GDM1 (cell line): Measurements from ENCODE around the gene INO80D.
A peak's percentile ranks its signal among the peaks of the same experiment; 100 is the strongest.
"Not testable (repeated sequence)": the region's sequence is repeated elsewhere in the genome, so short reads cannot be mapped to it uniquely, and the experiment has no call there.

Experiments used
- DNase-seq: peaks from one replicate; lab custom pipeline; 2025; lab: John Stamatoyannopoulos, UW

INO80D gene

GRCh38 chr2:205976934-205977659 lies 108.9 kb downstream of the INO80D start:
- DNase-seq, result not testable (repeated sequence)

- no peak for DNase-seq
These were observed 109.7 kb downstream of the INO80D start for GRCh38 chr2:205976120-205976814.

- DNase-seq, result no peak
These were observed 110.7 kb downstream of the INO80D start for GRCh38 chr2:205975082-205975949.

GRCh38 chr2:205972113-205972512 lies 113.9 kb downstream of the INO80D start:
- DNase-seq, result no peak

- no peak for DNase-seq
These were observed 115.6 kb downstream of the INO80D start for GRCh38 chr2:205970348-205970747.

GRCh38 chr2:205969584-205969983 lies 116.4 kb downstream of the INO80D start:
- DNase-seq, result no peak

- no peak for DNase-seq
These were observed 118.4 kb downstream of the INO80D start for GRCh38 chr2:205967391-205968075.

GRCh38 chr2:205965707-205966106 lies 120.3 kb downstream of the INO80D start:
- DNase-seq, result no peak

GRCh38 chr2:205964111-205964761 lies 121.7 kb downstream of the INO80D start:
- no peak for DNase-seq

- DNase-seq, result no peak
These were observed 126.5 kb downstream of the INO80D start for GRCh38 chr2:205959521-205959920.

GRCh38 chr2:205957452-205958154 lies 128.4 kb downstream of the INO80D start:
- no peak for DNase-seq

GRCh38 chr2:205954707-205955106 lies 131.3 kb downstream of the INO80D start:
- no peak for DNase-seq

GRCh38 chr2:205952282-205952681 lies 133.7 kb downstream of the INO80D start:
- no peak for DNase-seq

GRCh38 chr2:205948883-205949282 lies 137.1 kb downstream of the INO80D start:
- DNase-seq, result no peak

GRCh38 chr2:205948496-205948837 lies 137.5 kb downstream of the INO80D start:
- DNase-seq, result no peak

GRCh38 chr2:205947621-205948495 lies 138.1 kb downstream of the INO80D start:
- peak; percentile 14 for DNase-seq

- DNase-seq, result no peak
These were observed 139.7 kb downstream of the INO80D start for GRCh38 chr2:205946226-205946625.
